HG02970 (cell line): Measurements from ENCODE around the gene PCSK1.
"Not testable (repeated sequence)": the region's sequence is repeated elsewhere in the genome, so short reads cannot be mapped to it uniquely, and the experiment has no call there.

Experiments used
- ATAC-seq: cut with Tn5 transposase; IDR thresholded peaks from one replicate; pipeline ENCODE4 v1.9.1; 2021; ENCODE audit warnings: mild to moderate bottlenecking, moderate library complexity, moderate number of reproducible peaks; ENCODE audit not compliant: unreplicated experiment, low FRiP score

The PCSK1 gene

DNA sequence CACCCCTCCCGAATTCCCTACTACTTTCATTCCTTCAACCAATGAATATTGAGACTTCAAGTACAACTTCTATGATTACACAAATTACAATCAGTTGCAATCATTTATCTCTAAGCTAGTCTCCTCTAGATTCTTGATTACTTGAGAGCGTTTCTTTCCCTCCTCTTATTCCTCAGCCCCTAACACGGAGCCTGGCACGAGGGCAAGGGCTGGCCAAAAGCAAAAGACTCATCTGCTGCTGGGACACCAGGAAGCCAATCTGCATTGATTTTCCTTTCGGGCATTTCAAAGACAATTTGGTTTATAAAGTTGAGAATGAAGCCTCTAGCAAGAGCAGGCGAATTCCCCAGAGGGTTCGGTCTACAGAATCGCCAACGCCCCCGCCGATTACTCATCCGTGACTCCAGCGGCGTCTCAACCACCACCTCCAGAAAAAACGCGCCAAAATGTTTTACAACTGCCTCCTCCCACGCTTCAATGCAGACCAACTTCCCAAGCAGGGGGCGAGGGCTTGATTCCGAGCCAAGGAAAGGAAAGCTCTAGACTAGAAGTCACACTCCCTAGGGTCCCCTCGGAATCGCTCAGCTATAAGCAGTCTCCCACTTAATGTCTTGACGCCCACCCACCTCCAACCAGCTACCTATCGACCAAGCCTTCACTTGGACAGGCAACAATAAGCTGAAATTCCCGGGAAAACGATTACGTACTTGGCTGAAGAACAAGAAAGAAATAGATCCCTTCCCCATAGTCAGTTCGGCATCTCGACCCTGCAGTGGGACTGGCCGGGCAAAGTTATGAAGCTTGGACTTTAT lies 1.5 kb downstream of the PCSK1 start:
- no peak for ATAC-seq

DNA sequence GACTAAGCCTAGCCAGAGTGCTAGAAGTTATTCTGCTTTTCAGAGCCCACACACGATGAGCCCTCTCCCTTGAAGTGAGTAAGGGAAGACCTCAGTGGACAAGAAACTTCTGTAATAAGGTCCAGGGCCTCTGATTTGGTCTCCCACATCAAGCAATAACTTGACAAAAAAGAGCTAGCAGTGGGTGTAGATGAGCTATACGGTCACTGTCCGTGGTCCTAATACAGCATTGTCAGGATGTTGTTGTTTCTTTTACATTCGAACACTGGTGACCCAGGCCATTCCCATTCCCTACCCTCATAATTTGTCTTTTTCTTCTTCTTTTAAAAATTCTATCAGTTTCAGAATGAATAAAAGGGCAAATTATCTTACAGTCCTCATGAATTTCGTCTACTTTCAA lies 5.2 kb downstream of the PCSK1 start:
- no peak for ATAC-seq

DNA sequence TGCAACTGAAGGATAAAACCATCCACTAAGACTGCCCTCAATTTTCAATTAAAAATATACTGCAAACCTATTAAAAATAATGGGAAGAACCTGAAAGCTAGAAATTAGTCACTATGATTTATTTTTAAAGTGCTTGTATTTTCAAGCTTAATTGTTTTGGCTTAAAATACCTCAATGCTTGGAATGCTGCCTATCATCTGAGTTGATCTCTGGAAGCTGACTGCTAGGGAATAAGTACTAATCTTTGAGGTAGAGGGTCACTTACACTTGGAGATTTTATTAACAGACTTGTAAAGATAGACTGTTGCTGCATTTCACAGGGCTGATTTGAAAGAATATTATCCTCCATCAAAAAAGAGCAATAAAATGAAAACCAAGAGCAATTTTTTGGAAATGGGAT lies 6.2 kb downstream of the PCSK1 start:
- ATAC-seq, result no peak

DNA sequence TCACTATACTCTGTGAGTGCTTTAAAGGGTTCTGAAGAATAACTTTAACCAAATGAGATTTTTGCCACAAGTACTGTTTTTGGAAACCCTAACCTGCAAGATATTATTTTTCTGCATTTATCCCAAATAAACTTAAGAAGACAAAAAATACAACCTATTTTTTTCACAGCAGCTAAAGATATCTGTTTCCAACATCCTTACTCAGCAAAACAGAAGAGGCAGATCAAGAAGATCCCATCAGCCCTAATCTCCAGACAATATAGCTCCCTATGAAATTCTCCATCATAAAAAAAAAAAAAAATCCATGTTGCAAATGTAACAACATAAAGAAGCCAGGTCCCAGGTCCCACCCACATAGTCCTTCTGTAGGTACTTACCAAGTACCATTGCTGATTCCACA lies 7.6 kb downstream of the PCSK1 start:
- no peak for ATAC-seq

DNA sequence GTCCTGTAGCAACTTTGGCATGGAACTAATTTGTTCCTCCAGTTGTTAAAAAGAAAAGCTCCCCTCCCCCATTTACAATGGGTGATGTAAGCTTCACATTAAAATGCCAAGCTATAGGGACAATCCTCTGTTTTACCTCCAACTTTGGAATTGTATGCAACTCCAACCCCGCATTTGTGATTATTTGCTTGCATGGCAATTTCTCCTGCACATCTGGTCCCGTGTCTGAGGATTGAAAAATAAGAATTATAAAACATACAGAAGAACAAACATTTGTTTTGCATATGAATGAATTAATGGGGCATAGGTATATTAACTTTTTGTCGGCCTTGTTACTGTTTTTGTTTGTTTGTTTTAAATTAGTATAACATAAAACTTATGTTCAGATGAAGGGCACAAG lies 17.2 kb downstream of the PCSK1 start:
- no peak for ATAC-seq

DNA sequence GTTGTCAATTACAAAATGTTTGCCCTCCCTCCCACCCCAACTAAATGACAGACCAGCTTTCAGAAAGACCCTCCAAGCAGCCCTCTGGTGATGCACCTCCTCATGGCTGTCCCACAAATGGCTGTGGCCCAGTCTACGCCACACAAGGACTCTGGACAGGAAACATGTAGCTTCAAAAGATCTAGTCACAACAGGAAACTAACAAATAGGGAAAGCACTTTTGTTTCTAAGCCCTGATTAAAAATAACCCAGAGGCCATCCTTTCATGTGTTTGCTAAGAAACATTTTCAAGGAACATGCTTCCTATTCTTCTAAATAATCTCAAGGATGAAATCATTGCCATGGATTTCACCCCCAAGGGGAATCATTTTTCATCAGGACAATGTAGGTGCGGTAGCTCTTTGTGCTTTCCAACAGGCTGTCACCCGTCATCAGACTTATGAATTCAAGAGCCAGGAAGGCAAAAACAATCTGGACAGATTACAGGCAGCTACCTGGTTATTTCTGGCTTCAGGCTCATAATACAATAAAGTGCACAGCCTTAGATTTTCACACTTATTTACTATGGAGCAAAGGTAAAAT lies 20.1 kb downstream of the PCSK1 start:
- no peak for ATAC-seq

DNA sequence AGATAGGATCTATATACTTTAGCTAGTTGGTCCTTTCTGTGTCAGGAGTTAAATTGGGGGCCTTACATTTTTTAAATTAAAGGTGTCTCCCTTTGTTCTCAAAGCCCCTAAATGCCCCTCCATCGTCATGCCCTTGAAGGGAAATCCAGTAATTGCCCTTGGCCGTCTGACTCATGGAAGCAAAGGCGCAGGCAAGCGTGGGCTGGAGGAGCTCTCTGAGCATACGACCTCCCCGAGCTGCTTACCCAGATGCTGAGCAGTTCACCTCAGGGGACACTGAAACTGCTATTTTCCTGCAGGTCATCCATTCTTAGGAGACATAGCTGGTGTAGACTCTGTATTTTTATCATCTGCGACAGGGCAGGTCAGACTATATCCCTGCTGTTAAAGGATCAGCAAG lies 23.0 kb downstream of the PCSK1 start:
- ATAC-seq, result no peak

DNA sequence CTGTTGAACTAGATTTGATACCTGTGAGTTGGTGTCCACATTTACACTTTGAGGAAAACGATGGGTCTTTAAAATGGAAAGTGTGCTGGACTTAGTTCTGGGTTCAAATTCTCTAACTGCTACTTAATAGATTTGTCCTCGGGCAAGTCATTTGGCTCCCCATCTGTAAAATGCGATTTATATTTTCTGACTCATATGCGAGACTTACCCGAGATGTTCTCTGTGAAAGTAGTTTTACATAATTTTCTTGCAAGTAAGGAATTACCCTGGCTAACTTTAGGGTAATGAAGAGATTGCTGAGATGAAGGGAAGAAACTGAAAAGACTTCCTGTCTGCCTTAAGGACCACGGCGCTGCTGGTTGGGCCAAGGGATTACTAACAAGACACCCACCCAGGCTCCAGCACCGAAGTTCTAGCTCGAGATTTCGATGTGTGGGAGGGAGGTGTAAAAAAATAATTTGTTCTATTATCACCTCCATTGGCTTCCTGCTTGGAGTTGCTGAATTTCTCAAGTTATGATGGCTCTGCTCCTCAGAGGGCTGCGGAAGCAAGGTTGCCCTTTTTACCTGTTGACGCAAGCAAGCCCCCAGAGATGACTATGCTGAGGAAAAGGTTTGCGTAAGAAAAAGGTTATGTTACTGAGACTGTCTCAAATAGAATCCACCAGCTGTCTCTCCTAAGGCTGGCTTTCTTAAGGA lies 24.1 kb downstream of the PCSK1 start:
- no peak for ATAC-seq

DNA sequence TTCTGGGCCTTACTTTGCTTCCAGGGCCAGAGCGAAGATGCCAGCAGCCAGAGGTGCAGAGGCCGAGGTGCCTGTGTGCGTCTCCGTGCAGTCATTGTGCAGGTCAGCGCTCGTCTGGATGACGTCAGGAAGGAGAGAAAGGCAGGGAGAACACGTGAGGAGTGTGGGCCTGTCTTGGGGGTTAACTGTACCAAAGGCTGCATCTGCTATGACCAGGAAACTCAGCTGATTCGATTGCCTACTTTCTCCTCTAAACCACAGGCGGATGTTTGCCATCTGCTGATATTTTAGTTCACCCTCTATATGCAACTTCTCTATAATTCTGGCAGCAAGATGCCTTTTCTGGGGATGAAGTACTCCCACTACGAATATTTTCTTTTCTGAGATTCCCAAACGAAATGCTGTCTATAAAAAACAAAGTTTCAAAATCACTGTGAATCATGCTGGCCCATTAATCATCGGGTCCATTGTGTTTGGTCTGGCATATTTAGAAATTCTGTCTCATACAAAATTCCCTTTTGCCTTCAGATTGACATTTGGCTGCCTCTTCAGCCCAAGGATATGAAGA lies 24.8 kb downstream of the PCSK1 start:
- ATAC-seq, result no peak

DNA sequence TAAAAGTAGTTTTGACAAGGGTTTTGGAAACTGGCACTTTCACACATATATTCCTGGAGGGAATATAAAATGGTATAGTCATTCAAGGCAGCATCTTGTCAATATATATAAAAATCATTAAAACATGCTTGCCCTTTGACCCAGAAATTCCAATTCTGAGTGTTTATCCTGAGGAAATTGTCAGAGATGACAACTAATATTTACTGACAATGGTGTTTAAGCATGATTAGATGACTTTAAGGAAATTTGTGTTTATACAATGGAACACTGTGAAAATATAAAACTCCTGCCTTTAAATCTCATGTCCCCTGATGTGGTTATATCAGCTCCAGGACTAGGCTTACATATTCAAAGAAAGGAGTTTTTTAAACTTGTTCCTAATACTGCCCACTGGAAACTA lies 25.6 kb downstream of the PCSK1 start:
- ATAC-seq, result no peak

DNA sequence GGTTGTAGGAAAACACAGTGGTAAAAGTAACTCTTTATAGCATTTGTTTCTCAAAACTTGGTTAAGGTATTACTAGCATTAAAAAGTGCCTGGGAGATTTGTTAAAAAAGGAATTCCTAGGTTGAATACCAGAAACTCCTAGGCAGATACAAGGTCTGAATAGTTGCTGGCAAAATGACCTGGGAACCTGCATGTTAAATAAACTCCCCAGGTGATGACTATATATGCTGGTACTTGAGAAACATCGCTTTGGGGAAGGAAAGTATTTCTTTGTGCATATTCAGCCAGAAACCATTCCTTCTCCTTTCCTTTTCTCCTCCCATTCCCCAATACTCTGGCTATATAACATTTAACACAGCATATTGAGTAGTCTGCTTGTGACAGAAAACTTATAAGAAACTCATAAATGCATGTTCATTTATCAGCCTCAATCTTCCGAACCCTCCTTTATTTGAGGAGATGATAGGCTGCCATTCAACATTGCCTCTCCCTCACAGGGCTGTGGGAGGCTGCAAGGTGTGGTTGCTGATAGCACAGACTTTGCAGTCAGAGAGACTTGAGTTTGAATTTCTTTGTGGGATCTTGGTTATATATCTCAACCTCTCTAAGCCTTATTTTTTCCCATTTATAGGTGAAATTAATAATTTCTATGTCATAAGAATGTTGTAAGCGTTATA lies 28.7 kb downstream of the PCSK1 start:
- ATAC-seq, result no peak

DNA sequence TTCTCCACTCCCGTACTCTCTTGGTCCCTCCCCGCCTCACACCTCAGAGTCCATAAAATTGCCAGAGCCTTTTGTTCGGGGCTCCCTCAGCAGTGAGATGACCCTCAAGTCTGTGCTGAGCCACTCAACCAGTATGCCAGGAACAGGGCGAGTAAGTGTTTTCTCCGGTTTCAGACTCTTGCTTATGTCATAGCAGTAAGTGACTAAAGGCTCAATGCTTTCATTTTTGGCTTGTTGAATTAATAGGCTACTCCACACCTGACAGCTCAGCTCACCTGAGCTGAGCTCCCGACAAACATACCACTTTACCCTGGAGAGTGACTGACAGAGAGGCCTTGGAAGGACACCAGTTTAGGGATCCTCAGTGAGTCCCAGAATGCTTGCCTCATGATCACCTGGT lies 30.5 kb downstream of the PCSK1 start:
- no peak for ATAC-seq

DNA sequence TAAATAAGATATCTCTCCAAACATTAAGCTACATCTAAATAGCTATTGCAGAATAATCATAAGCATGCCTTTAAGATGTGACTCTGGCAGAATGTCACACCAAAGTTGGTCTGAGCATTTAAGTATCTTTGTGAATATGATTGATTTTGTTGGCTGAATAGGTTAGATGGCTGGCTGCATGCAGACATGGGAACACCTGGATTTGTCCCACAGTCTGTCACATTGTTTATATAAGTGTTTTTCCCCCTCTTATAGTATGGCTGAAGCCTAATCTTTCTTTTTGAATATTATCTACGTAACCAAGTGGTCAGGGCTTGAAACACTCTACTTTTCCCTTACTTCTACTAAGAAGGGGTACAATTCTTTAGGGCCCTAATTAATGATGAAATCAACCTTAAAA lies 36.2 kb downstream of the PCSK1 start:
- ATAC-seq, result no peak

DNA sequence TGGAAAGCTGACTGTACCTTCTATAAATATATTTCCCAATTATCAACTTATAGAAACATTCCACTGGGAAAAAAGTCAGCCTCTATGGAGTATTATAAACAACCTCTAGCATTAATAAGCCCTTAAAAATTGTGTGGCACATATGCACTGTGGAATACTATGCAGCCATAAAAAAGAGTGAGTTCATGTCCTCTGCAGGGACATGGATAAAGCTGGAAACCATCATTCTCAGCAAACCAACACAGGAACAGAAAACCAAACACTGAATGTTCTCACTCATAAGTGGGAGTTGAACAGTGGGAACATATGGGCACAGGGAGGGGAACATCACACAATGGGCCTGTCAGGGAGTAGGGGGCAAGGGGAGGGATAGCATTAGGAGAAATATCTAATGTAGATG lies 37.8 kb downstream of the PCSK1 start:
- ATAC-seq, result not testable (repeated sequence)

DNA sequence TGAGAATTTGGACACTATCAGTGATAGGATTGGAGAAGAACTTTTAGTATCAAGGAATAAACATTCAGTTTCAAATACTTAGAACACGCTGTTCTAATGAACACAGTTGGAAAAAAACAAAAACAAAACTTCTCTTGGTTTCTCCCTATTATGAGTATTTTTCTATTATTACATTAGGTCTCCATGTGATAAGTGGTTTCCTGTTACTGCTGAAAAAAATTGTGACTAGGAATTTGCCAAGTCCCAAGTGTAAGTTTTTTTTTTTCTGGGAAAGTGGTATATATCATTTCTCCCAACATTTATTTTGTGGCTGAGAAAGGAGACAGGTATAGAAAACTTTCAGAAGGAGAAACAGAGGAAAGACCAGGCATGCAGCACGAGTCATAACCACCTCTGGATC lies 41.1 kb downstream of the PCSK1 start:
- ATAC-seq, result no peak

DNA sequence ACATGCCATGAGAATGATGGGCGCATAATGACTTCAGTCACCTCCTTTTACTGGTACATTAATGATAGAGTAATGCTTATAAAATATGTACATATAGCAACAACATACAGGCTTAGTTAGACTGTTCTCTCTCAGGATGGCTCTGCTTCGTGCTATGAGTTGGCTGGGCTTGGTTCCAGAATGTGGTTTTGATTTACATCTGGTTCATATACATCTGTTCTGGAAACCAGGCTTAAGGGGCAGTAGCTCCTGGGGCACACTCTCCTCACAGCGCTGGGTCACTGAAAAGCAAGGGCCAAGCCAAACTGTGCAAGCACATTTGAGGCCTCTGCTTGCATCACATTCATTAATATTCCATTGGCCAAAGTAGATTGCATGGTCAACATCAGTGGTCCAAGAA lies 44.9 kb downstream of the PCSK1 start:
- no peak for ATAC-seq

DNA sequence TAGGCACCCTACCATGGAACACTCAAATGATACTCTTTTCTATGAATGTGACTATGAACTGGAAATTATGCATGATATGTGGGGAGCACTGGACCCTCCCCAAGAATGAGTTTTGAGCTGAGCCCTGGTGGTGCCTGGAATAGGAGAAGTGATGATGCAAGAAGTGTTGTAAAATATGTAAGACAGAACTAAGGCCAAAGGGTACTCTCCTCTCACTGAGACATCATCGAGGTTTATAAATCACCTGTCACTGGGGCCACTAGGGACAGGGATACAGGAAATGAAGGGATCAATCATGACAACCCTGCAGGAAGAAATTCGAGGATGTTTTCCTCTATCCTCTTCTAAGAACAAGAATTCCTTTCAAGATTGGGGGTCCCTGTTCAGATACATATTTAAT lies 45.4 kb downstream of the PCSK1 start:
- ATAC-seq, result no peak

DNA sequence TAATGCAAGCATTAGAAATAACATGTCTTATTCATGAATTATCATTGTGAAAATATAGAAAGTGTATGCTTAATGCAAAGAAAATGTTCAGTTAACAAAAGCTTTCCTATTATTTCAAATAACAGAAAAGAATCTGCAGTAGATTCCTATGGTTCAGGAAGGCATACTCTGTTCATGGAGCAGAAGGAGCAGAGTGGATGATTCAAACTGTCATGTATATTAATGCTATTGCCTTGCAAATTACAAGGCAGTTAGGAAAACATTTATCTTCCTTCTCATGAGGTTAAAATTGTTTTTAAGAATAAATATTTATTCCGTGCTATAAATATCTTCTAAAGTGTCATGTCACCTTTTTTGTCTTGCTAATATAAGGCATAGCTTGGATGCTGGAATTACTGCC lies 47.5 kb downstream of the PCSK1 start:
- no peak for ATAC-seq

DNA sequence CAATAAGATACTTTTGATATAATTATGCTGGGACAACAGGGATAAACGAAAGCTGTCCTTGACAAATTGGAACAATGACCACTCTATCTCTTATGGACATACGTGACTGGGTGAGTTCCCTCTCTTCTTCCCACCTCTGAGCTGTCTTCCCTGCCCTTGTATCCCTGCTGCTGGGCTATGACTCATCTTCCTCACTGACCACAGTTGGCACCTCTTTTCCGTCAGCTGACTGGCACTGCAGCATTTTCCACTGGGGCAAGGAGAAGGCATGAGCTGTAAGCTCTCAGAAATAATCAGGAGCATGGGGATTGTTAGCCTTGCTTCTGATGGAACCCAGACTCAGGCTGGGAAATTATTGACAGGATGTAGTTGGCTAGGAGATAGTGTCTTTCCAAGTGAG lies 48.7 kb downstream of the PCSK1 start:
- no peak for ATAC-seq

DNA sequence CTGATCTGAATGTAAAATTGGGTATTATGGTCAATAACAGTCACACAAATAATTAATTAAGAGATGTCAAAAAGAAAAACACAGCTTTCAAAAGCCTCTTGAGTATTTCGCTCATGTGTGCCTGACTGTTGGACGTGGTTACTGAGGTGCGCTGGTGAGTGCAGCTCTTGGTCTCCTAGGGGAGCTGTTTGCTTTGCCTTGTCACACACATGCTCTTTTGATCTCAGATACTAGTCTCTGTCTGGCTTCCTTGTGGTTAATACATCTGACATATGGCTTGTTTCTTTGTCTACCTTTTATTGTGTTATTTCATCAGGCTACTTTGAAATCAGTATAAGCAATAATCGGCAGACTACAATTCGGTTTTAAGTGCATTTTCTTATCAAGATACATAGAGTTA lies 51.5 kb downstream of the PCSK1 start:
- no peak for ATAC-seq

DNA sequence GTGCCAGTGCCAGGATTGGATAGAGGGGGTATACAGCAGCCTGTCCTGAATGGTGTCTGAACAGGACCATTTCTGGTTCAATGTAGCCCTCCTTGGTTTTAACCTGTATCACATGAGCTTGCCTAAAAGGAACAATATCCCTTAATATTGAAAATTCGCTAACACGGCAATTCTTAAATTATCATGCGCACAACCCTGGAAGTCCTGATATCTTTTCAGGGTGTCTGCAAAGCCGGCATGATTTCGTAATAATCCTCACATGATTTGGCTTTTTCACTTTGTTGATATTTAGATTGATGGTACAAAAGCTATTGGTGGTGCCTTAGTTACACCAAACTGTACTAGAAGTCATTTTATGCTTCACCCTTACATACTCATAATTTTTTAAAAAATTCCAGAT lies 53.2 kb downstream of the PCSK1 start:
- ATAC-seq, result no peak
